GM21576 (cell line): ENCODE measurements around the gene GNA12.
"Not testable (repeated sequence)": the region's sequence is repeated elsewhere in the genome, so short reads cannot be mapped to it uniquely, and the experiment has no call there.

Source experiments
- ATAC-seq: cut with Tn5 transposase; IDR thresholded peaks from one replicate; pipeline ENCODE4 v1.9.1; 2021; ENCODE audit warnings: mild to moderate bottlenecking, moderate library complexity; ENCODE audit not compliant: unreplicated experiment

The GNA12 gene

GRCh38 chr7:2864999-2865670 lies 21.0 kb upstream of the GNA12 start:
- ATAC-seq, result no peak

GRCh38 chr7:2864204-2864985 lies 20.3 kb upstream of the GNA12 start:
- no peak for ATAC-seq

- ATAC-seq, result peak; percentile 94
Measured at GRCh38 chr7:2863461-2864066, 19.5 kb upstream of the GNA12 start.

GRCh38 chr7:2862831-2863361 lies 18.8 kb upstream of the GNA12 start:
- no peak for ATAC-seq

- ATAC-seq, result no peak
Measured at GRCh38 chr7:2861509-2861908, 17.4 kb upstream of the GNA12 start.

DNA sequence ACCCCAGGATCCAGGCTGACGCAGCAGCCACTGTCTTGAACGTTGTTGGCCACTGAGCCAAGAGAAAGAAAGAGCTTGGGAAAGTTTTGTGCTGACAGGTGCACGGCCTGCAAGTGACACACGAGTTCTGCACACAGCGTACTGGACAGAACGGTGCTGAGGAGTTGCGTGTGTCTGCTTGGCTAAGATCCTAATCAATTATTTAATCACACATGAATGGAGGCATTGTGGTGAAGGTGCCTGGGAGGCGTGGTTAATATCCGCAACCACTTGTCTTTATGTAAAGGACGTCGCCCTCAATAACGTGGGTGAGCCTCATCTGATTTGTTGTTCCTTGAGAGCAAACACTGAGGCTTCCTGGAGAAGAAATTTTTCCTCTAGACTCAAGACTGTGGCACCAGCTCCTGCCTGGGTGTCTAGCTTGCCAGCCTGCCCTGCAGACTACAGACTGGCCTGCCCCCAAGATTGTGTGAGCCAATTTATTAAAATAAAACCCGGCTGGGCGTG lies 16.6 kb upstream of the GNA12 start:
- ATAC-seq, result no peak

DNA sequence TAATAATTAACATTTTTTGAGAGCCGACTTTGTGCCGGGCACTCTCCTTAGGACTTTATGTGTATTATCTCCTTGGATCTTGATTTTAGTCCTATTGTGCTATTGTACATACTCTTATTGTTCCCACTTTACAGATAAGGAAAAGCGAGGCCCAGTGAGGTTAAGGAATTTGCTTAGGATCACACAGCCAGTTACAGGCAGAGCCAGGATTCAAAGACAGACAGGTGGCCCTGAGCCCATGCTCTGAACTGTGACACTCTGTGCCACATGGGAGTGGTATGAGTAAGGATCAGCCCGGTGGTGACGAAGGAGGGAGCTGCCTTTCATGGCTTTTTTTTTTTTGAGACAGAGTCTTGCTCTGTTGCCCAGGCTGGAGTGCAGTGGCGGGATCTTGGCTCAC lies 15.8 kb upstream of the GNA12 start:
- ATAC-seq, result no peak

DNA sequence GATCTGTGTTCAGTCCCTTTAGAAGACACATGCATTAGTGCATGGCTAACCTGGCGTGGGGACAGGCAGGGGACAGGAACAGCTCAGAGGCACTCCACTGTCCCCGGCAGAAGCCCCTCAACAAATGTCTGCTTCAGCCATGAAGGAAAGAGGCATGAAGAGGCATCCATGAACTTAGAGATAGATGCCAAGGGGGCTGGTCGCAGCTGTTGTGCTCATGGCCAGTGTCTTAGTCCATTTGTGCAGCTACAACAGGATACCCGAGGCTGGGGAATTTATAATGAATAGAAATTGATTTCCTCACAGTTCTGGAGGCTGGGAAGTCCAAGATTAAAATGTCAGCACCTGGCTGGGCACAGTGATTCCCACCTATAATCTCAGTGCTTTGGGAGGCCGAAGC lies 14.5 kb upstream of the GNA12 start:
- ATAC-seq, result no peak

DNA sequence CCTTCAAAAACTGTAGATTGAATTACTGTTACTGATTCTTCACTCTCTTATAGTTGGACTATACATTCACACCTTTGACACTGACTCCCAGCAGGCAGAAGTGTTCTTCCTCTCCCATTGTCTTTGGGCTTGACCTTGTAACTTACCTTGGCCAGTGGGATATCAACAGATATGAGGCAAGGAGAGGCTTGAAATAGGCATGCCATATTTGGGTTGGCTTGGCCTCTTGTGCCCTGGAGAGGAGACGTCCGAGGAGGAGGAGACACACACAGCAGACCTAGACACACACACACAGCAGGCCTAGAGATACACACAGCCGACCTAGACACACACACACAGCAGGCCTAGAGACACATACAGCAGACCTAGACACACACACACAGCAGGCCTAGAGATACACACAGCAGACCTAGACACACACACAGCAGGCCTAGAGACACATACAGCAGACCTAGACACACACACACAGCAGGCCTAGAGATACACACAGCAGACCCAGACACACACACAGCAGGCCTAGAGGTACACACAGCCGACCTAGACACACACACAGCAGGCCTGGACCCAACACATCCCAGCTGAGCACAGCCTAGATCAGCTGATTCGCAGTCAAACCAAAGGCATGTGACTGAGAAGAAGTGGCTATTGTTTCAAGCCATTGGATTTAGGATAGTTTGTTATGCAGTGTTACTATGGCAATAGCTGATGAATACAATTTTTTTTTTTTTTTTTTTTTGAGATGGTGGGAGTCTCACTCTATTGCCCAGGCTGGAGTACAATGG lies 12.5 kb upstream of the GNA12 start:
- no peak for ATAC-seq

DNA sequence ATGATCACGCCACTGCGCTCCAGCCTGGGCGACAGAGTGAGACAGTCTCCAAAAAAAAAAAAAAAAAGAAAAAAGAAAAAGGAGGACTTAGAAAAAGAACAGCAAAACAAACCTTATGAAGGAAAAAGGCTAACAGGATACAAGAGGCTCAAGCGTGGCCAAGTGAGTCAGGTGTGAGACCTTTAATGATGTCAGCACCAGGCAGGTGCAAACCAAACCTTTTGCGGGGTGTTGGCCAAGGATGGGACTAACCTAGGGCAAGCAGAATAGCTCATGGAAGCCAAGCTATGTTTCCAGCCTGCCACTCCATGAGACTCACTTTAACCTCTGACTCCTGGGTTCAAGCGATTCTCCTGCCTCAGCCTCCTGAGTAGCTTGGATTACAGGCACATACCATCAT lies 11.3 kb upstream of the GNA12 start:
- ATAC-seq, result no peak

DNA sequence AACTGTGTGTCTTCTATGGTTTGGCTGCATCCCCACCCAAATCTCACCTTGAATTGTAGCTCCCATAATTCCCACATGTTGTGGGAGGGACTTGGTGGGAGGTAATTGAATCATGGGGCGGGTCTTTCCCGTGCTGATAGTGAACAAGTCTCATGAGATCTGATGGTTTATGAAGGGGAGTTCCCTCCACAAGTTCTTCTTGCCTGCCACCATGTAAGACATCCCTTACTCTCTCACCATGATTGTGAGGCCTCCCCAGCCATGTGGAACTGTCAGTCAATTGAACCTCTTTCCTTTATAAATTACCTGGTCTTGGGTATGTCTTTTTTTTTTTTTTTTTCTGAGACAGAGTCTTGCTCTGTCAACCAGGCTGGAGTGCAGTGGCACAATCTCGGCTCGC lies 9.4 kb upstream of the GNA12 start:
- ATAC-seq, result not testable (repeated sequence)

- ATAC-seq, result no peak
Measured at GRCh38 chr7:2853147-2853546, 9.0 kb upstream of the GNA12 start.

GRCh38 chr7:2851497-2851896 lies 7.4 kb upstream of the GNA12 start:
- no peak for ATAC-seq

GRCh38 chr7:2849941-2850766 lies 6.0 kb upstream of the GNA12 start:
- no peak for ATAC-seq

GRCh38 chr7:2845034-2845592 lies 1.0 kb upstream of the GNA12 start:
- no peak for ATAC-seq

DNA sequence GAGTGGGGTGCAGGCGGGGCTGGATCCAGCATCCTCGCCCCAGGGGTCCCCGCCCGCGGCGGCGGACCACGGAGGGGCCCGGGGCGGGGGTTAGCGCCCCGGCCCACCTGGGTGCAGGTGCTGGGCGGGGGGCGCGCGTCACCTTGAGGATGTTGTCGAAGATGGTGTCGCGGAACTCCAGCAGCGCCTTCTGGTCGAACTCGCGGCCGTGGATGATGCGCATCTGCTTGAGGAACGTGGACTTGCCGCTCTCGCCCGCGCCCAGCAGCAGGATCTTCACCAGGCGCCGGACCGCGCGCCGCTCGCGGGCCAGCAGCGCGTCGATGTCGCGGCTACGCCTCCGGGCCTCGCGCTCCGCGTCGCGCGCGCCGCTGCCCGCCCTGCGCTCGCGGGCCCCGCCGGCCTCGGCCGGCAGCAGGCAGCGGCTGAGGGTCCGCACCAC lies 376 bp downstream of the GNA12 start:
- no peak for ATAC-seq

DNA sequence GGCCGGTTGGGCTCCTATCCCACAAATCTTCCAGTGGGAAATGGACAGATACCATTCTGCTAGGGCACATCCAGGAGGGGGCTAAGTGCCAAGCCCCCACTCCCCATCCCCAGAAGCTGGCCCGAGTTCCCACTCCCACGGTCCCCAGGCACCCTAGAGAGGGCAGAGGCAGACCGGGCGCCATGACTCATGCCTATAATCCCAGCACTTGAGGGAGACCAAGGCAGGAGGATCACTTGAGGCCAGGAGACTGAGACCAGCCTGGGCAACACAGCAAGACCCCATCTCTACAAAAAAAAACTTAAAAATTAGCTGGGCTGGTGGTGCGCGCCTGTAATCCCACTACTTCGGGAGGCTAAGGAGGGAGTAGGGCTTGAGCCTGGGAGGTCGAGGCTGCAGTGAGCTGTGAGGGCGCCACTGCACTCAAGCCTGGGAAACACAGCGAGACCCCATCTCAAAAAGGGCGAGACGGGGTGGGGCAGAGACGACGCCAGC lies 870 bp downstream of the GNA12 start:
- no peak for ATAC-seq

DNA sequence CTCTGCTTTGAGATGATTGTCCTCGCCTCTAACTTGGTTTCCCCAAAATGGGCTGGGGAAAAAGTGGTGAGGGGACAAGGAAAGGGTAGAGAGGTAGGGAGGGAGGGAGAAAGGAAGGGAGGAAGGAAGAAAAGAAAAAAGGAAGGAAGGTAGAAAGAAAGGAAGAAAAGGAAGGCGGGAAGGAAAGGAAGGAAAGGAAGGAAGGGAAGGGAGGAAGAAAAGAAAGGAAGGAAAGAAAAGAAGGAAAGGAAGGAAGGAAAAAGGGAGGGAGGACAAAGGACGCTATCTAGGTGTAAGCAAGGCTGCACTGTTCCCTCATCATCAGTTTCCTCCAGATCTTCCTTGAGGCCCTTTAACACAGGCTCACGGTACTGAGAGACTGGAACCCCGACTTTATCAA lies 2.2 kb downstream of the GNA12 start:
- ATAC-seq, result no peak

DNA sequence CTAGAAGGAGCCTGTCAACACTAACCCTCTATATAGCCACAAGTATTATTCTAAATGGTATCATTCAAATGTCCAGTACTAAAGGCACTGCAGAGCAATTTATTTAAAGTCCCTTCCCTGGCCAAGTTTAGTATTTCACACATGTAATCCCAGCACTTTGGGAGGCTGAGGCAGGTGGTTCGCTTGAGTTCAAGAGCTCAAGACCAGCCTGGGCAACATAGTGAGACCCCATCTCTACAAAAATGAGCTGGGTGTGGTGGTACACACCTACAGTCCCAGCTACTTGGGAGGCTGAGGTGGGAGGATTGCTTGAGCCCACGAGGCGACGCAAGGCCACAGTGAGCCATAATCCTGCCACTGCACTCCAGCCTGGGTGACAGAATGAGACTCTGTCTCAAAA lies 3.6 kb downstream of the GNA12 start:
- ATAC-seq, result no peak
